IMR-90 (cell line): ENCODE data around the gene CANT1. TPM values are rescaled to one million over a fixed set of nuclear protein-coding genes. Genes with fewer than 3 reads are reported as not detected.
A peak's percentile ranks its signal among the peaks of the same experiment; 100 is the strongest.

Source experiments
- ATAC-seq: fragments of 200-7000 bp; cut with Tn5 transposase; 2 replicates; pipeline ENCODE4 v1.9.1; 2020; ENCODE audit warnings: low read depth, mild to moderate bottlenecking, moderate library complexity
- BruUV-seq: library from RNA; stranded (reverse); fragments of 400-500 nt; replicated peaks from 2 replicates; lab custom pipeline; 2021; lab: Mats Ljungman, UMichigan
- CTCF ChIA-PET: fragments of 300-600 bp; formaldehyde crosslinking; extraction: SDS; loops from one replicate; lab custom pipeline; 2021; ENCODE audit warnings: antibody characterized with exemption; lab: Yijun Ruan, JAX
- POLR2A ChIA-PET: fragments of 300-600 bp; sonication (Branson Sonifier 250); formaldehyde crosslinking; loops from one replicate; lab custom pipeline; 2022; ENCODE audit warnings: antibody characterized with exemption; ENCODE audit not compliant: unreplicated experiment; lab: Charles Lee
- DNase-seq: peaks from one replicate; pipeline ENCODE4 v3.0.0; 2013
- H2AFZ ChIP-seq: replicated peaks from 2 replicates; pipeline ENCODE3; 2013; ENCODE audit warnings: low read length, mild to moderate bottlenecking; ENCODE audit not compliant: poor library complexity
- H2AK5ac ChIP-seq: 2 replicates; pipeline ENCODE4 v1.6.1; 2013; ENCODE audit warnings: low read depth, low read length, inconsistent platforms
- H2AK9ac ChIP-seq: replicated peaks from 2 replicates; pipeline ENCODE3; 2013; ENCODE audit warnings: mild to moderate bottlenecking, low read depth, low read length, moderate library complexity; ENCODE audit not compliant: poor library complexity
- H2BK120ac ChIP-seq: 2 replicates; pipeline ENCODE4 v1.6.1; 2013; ENCODE audit warnings: low read depth, low read length, inconsistent platforms
- H2BK15ac ChIP-seq: 3 replicates; pipeline ENCODE4 v1.6.1; 2013; ENCODE audit warnings: low read depth, low read length, inconsistent platforms
- H2BK20ac ChIP-seq: 2 replicates; pipeline ENCODE4 v1.6.1; 2013; ENCODE audit warnings: low read depth, mild to moderate bottlenecking, inconsistent platforms, low read length, moderate library complexity
- H2BK5ac ChIP-seq: 2 replicates; pipeline ENCODE4 v1.6.1; 2013; ENCODE audit warnings: mild to moderate bottlenecking, low read depth, low read length, inconsistent platforms; ENCODE audit not compliant: poor library complexity, severe bottlenecking
- H3K14ac ChIP-seq: replicated peaks from 2 replicates; pipeline ENCODE4 v1.6.1; 2013; ENCODE audit warnings: low read depth, low read length, inconsistent platforms
- H3K18ac ChIP-seq: 2 replicates; pipeline ENCODE4 v1.6.1; 2013; ENCODE audit warnings: low read depth, low read length, control low read depth
- H3K23ac ChIP-seq: 2 replicates; pipeline ENCODE4 v1.6.1; 2013; ENCODE audit warnings: low read depth, low read length, inconsistent platforms
- H3K27ac ChIP-seq: 2 replicates; pipeline ENCODE4 v1.5.1; 2013; ENCODE audit warnings: mild to moderate bottlenecking, control low read depth, low read length; ENCODE audit not compliant: insufficient read depth
- H3K27me3 ChIP-seq: 2 replicates; pipeline ENCODE4 v1.6.1; 2013; ENCODE audit warnings: low read length; ENCODE audit not compliant: control insufficient read depth, insufficient read depth
- H3K36me3 ChIP-seq: 2 replicates; pipeline ENCODE4 v1.6.1; 2013; ENCODE audit warnings: low read length, mixed read lengths; ENCODE audit not compliant: control insufficient read depth, insufficient read depth
- H3K4ac ChIP-seq: 2 replicates; pipeline ENCODE4 v1.6.1; 2013; ENCODE audit warnings: low read depth, low read length, inconsistent platforms
- H3K4me1 ChIP-seq: 2 replicates; pipeline ENCODE4 v1.6.1; 2013; ENCODE audit warnings: low read length, mixed read lengths; ENCODE audit not compliant: control insufficient read depth, insufficient read depth
- H3K4me2 ChIP-seq: 2 replicates; pipeline ENCODE4 v1.6.1; 2013; ENCODE audit warnings: low read depth, mild to moderate bottlenecking, control low read depth, low read length, moderate library complexity
- H3K4me3 ChIP-seq: 2 replicates; pipeline ENCODE4 v1.5.1; 2013; ENCODE audit warnings: low read depth, mild to moderate bottlenecking, control low read depth, low read length, moderate library complexity; ENCODE audit not compliant: insufficient read depth
- H3K56ac ChIP-seq: 2 replicates; pipeline ENCODE4 v1.6.1; 2013; ENCODE audit warnings: low read length, inconsistent platforms; ENCODE audit not compliant: insufficient read depth; ENCODE audit errors: extremely low read depth
- H3K79me1 ChIP-seq, 2 experiments: 2 replicates each; pipeline ENCODE4 v1.6.1; 2013; ENCODE audit warnings: low read length in 2 of 2, inconsistent platforms in 1 of 2, low read depth in 1 of 2
- H3K9ac ChIP-seq: 2 replicates; pipeline ENCODE4 v1.6.1; 2013; ENCODE audit warnings: low read depth, low read length, control low read depth
- H3K9me1 ChIP-seq: 2 replicates; pipeline ENCODE4 v1.6.1; 2013; ENCODE audit warnings: low read length, inconsistent platforms; ENCODE audit not compliant: insufficient read depth
- H3K9me3 ChIP-seq: 2 replicates; pipeline ENCODE4 v1.6.1; 2013; ENCODE audit warnings: low read length; ENCODE audit not compliant: control insufficient read depth, insufficient read depth
- H4K20me1 ChIP-seq: 2 replicates; pipeline ENCODE4 v1.6.1; 2013; ENCODE audit warnings: low read length, inconsistent platforms; ENCODE audit not compliant: insufficient read depth
- H4K5ac ChIP-seq: 2 replicates; pipeline ENCODE4 v1.6.1; 2013; ENCODE audit warnings: mild to moderate bottlenecking, low read depth, low read length, control low read depth
- H4K8ac ChIP-seq, 2 experiments: 2 replicates each; pipeline ENCODE4 v1.6.1; 2013; ENCODE audit warnings: low read depth in 2 of 2, low read length in 2 of 2, control low read depth in 1 of 2, inconsistent platforms in 1 of 2
- H4K91ac ChIP-seq: 2 replicates; pipeline ENCODE4 v1.6.1; 2013; ENCODE audit warnings: low read depth, low read length, inconsistent platforms; ENCODE audit not compliant: insufficient read depth
- BHLHE40 ChIP-seq: fragments of 150-350 bp; IDR thresholded peaks from 2 replicates; pipeline ENCODE4 v1.6.1; 2016; ENCODE audit warnings: mild to moderate bottlenecking, low read depth, low read length
- MXI1 ChIP-seq: IDR thresholded peaks from 2 replicates; pipeline ENCODE4 v1.6.1; 2012; ENCODE audit warnings: low read depth, mild to moderate bottlenecking, low read length, moderate library complexity, borderline replicate concordance
- WGBS, 2 experiments: methylation state at CpG; one replicate each; pipeline versions ENCODE4 v1.1.5 to v1.1.7; 2013; ENCODE audit warnings: missing lambda C conversion rate in 2 of 2; ENCODE audit not compliant: insufficient read length in 1 of 2; ENCODE audit errors: extremely low coverage in 2 of 2; 5-methylcytosine and 5-hydroxymethylcytosine counted together
- dilution Hi-C: fragments of 300-500 bp; cut with HindIII; formaldehyde crosslinking; loops from one replicate; pipeline ENCODE4 v1.14.3; 2018; ENCODE audit warnings: low sequenced_read_pairs; ENCODE audit not compliant: unreplicated experiment
- in situ Hi-C: fragments of 300-500 bp; cut with MboI; formaldehyde crosslinking; loops from 3 replicates; pipeline ENCODE4 v1.14.3; 2019; ENCODE audit warnings: low sequenced_read_pairs, inconsistent platforms, mixed read lengths
- intact Hi-C: fragments of 100-400 bp; cut with micrococcal nuclease; formaldehyde crosslinking; loops from 2 replicates; pipeline ENCODE4 v1.10.0; 2022
- polyA plus RNA-seq, 3 experiments: library from polyadenylated mRNA; depleted of rRNA; stranded (reverse); fragments of >200 nt; gene quantifications; 2 replicates each; pipeline ENCODE4 v1.2.3, GENCODE V29; 2012; ENCODE audit warnings: low replicate concordance in 1 of 3
- total RNA-seq: library from RNA; depleted of rRNA; stranded (reverse); fragments of >200 nt; gene quantifications from 2 replicates; pipeline ENCODE4 v1.2.3, GENCODE V29; 2012

Gene CANT1
- total and polyA plus RNA-seq, 2 of the 4 experiments (the other 2 are of a cell fraction) = 51.8 to 73.4 TPM

- Histone ChIP-seq H3K56ac (no peak overlapping the region), H2BK120ac (no peak overlapping the region), H2BK15ac (no peak overlapping the region), H3K79me1 (no peaks in the 10 kb centered on the region), H3K4ac (no peak overlapping the region), H2AK5ac (no peak overlapping the region), H4K20me1 (no peaks in the 10 kb centered on the region), H2BK5ac (no peak overlapping the region), H3K18ac (no peak overlapping the region), H3K23ac (no peak overlapping the region), H4K8ac (no peak overlapping the region), H3K9ac (no peak overlapping the region), H3K4me3 (no peak overlapping the region), H3K27me3 (no peaks in the 10 kb centered on the region; the same call in 1 of the 2 replicates), H3K4me1 (peaks cover 10% of the 10 kb centered on the region), H3K9me1 (no peaks in the 10 kb centered on the region), H3K9me3 (peaks cover 15% of the 10 kb centered on the region), H3K36me3 (no peaks in the 10 kb centered on the region), H3K14ac (no peak overlapping the region), H2BK20ac (no peak overlapping the region), H3K27ac (no peak overlapping the region), H2AFZ (peak overlapping the region; percentile 49), H4K5ac (no peak overlapping the region), H2AK9ac (no peak overlapping the region), H4K91ac (no peak overlapping the region), H3K4me2 (no peak overlapping the region)
- ChIA-PET POLR2A (no interaction called here), CTCF (no interaction called here)
- dilution Hi-C loops (no loop called here), in situ Hi-C loops (no loop called here), intact Hi-C loops (no loop called here)
- TF ChIP-seq BHLHE40 = no peak
- TF ChIP-seq MXI1 = no peak
- no TSS peak for BruUV-seq
- DNase-seq (no peak), ATAC-seq (no peak)
- 77% methylated on average over 8 of the region's 18 CpGs; no CpG with 5 or more reads in 1 of the 2 experiments for WGBS, 2 experiments
Measured at GRCh38 chr17:78947235-78948149, 62.1 kb downstream of the CANT1 start.
